Right ventricle myocardium superior (tissue), 1 donor: ENCODE data around the gene STXBP3. TPM values are rescaled to one million over a fixed set of nuclear protein-coding genes. Genes with fewer than 3 reads are reported as not detected.

Experiments used
- ATAC-seq: fragments of 200-7000 bp; cut with Tn5 transposase; one replicate; pipeline ENCODE4 v1.9.1; 2020; ENCODE audit warnings: mild to moderate bottlenecking; ENCODE audit not compliant: poor library complexity
- DNase-seq: peaks from one replicate; pipeline ENCODE4 v3.0.0-alpha.2; 2020
- intact Hi-C: fragments of 100-400 bp; cut with DNase I; formaldehyde crosslinking; loops from one replicate; pipeline ENCODE4 v1.11.2; 2022
- total RNA-seq: library from RNA; stranded (reverse); fragmentation: NEBNext Ultra II Directional; extraction: Animal tissue kit (Norgen Biotek cat#: 25700); gene quantifications from one replicate; pipeline ENCODE4 v1.2.1, GENCODE V29; 2021
- donor health status: DM: no; HTN: yes; CAD: no; lungs with severe emphysema.

Gene STXBP3
- total RNA-seq, 1 donor from 2014 or later, result 23.0 TPM

DNA sequence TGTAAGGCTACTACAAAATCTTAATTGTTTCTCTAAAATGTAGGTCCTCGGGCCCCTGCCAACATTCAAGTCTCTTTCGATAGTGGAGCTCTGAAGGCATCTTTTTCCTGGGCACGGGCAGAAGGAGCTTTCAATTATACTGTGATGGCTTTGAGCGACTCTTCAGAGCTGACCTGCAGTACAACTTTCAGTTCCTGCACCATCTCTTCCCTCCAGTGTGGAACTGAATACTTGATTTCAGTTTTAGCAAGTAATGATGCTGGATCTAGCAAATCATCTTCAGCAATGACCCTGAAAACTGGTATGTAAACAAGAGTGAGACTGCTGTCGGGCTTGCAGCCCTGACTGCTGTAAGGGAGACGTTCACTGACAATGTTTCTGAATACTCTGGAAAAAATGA lies 24.2 kb upstream of the STXBP3 start:
- intact Hi-C loops, result no loop called here
- DNase-seq (no peak), ATAC-seq (no peak)

GRCh38 chr1:108725906-108726305 lies 20.6 kb upstream of the STXBP3 start:
- intact Hi-C loops, result no loop called here
- no peak for ATAC-seq
- no peak for DNase-seq

DNA sequence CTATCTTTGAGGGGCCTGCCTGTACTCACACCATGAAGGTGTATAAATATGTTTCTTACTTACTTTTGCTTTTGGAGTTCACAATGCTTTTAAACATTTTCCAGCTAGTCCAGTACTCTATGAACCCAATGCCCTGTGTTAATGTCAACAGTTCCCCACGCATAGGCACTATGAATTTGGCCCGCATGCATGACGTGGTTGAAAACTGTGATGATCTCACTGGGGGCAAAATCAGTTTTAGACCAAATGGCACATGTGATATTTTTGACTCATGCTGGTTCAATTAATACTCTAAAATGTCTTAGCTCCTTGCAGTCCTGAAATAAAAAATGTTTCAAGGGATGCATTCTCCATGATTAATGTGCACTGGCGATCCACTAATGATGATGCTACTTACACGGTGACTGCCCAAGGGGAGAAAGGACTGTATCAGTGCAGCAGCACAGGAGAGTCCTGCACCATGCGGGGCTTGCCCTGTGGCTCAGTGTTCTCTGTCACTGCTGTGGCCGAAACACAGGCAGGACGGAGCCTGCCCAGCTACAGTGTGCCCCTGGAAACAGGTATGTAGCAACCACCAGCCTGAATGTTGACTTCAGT lies 18.0 kb upstream of the STXBP3 start:
- intact Hi-C loops, result no loop called here
- DNase-seq, result no peak

GRCh38 chr1:108729481-108729880 lies 17.0 kb upstream of the STXBP3 start:
- intact Hi-C loops, result no loop called here
- no peak for DNase-seq
- ATAC-seq, result no peak

More for the DNA sequence above, 18.0 kb upstream of the STXBP3 start:
- ATAC-seq, result no peak

GRCh38 chr1:108732398-108732797 lies 14.1 kb upstream of the STXBP3 start:
- ATAC-seq (no peak), DNase-seq (no peak)
- intact Hi-C loops, result no loop called here

DNA sequence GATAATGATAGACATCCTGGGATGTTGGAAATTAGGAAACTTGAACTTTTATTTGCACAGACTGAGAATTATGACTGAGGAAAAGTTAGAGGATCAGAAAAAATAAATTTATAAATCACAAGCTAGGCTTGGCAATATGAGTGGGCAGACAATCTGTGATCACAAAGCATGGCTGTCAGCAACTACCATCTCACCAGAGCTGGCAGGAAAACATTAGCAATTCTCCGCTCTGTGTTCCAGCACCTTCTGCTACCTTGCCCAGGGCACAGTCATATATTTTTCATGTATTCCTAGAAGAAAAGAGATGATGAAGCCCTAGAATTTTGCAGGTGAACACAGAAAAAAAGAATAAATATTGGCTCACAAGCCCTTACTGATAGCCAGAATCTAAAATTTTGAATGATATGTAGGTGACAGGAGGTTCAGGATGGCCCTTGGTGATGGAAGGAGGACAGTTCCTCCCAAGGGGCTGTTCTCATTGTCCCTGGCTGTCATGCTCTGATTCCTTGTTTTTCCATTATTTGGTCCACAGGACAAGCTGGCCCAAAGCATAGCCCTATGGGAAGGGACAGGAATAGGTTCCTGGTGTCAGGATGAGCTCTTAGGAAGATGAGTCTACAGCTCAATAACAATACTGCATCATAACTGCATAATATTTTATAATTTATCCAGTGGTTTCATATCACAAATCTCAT lies 12.2 kb upstream of the STXBP3 start:
- ATAC-seq, result no peak
- intact Hi-C loops, result no loop called here
- no peak for DNase-seq

GRCh38 chr1:108742253-108742652 lies 4.2 kb upstream of the STXBP3 start:
- intact Hi-C loops, result loop anchor here (10.0 kb wide), 1 partner anchor 47 kb away; the partner anchor contains the start of gene PRPF38B
- DNase-seq (no peak), ATAC-seq (no peak)

GRCh38 chr1:108745980-108746381 lies 493 bp upstream of the STXBP3 start:
- no peak for ATAC-seq
- intact Hi-C loops, result loop anchor here (10.0 kb wide), 1 partner anchor 51 kb away; the partner anchor contains the start of gene PRPF38B
- no peak for DNase-seq

GRCh38 chr1:108747171-108747850 lies 837 bp downstream of the STXBP3 start:
- intact Hi-C loops, result loop anchor here (10.0 kb wide), 1 partner anchor 53 kb away; the partner anchor contains the start of gene PRPF38B
- DNase-seq (peak; percentile 84), ATAC-seq (peak; percentile 82)

DNA sequence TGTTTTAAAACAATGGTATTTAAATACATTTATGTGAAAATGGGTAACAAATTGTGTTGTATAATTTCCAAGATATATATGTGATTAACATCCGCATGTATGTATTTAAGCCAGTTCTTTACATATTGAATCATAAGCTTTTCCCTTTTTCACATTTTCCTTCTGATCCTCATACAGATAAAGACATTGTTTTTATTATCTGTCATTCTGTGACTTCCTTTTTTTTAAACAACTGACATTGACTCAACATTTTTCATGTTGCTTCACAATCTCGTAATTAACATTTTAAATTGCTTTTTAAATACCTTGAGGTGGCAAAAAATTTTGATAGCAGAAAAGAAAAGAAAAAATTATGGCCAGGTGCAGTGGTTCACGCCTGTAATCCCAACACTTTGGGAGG lies 1.4 kb downstream of the STXBP3 start:
- no peak for ATAC-seq
- DNase-seq, result no peak
- intact Hi-C loops, result loop anchor here (10.0 kb wide), 1 partner anchor 53 kb away; the partner anchor contains the start of gene PRPF38B

DNA sequence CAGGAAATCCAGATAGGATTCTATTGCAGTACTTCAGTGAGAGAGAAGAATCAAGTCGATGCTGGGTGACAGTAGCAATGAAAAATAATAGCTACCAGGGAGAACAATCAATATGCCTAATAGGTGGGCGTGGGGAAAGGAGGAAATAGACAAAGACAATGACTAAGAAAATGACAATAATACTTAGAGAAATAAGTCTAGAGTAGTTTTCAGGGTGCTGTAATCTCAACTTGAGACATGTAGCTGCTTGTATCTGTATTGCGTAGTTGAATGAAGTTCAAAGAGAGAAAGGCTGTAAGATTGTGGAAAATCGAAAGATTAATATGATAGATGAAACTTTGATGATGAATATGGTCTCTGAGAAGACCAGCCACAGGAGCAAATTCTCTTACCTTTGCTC lies 2.6 kb downstream of the STXBP3 start:
- DNase-seq (no peak), ATAC-seq (no peak)
- intact Hi-C loops, result loop anchor here (10.0 kb wide), 1 partner anchor 54 kb away; the partner anchor contains the start of gene PRPF38B

DNA sequence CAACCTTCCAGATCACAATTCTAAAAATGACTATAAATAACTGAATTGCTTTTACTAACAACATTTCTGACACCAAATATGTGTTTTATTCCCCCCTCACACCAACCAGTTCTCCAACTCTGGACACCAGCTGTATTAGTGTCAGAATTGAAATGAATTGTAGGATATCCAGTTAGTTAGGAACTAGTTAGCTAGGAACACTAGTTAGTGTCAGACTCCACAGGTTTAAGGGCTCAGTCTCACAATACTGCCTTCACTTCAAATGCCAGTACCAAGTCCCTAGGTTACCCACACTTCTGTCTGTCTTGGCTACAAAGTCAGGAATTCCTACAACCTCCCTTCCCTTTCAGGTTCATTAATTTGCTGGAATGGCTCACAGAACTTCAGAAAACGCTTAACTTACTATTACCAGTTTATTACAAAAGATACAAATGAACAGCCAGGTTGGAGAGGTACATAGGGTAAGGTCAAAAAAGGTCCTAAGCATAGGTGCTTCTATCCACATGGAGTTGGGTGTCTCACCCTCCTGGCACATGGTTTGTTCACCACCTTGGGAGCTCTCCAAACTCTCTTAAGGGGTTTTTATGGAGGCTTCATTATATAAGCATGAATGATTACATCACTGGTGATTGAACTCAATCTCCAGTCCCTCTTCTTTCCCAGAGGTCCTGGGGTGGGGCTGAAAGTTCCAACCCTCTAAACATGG lies 4.2 kb downstream of the STXBP3 start:
- no peak for DNase-seq
- intact Hi-C loops, result no loop called here
- ATAC-seq, result no peak

- ATAC-seq, result no peak
- intact Hi-C loops, result no loop called here
- no peak for DNase-seq
These were observed 6.9 kb downstream of the STXBP3 start for GRCh38 chr1:108753363-108753762.

DNA sequence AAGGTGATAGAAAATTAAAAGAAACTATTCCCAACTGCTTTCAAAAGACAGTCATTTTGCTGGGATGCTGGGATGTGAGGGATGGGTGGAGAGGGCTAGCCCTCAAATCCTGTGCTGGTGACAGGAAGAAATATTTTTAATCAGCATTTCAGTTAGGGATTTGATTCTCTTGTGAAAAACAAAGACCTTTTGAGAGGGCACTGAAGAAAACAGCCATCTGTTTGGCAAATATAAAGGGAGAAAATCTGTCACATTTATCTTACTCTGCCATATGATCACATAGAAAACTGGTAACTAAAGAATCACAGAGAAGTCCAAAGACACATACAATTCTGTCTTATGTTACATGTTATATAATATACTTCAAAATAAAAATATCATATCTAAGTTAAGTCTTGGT lies 12.3 kb downstream of the STXBP3 start:
- intact Hi-C loops, result no loop called here
- ATAC-seq (no peak), DNase-seq (no peak)

GRCh38 chr1:108767115-108767514 lies 20.6 kb downstream of the STXBP3 start:
- intact Hi-C loops, result no loop called here
- no peak for DNase-seq
- ATAC-seq, result no peak

GRCh38 chr1:108767708-108768107 lies 21.2 kb downstream of the STXBP3 start:
- intact Hi-C loops, result no loop called here
- DNase-seq (no peak), ATAC-seq (no peak)

DNA sequence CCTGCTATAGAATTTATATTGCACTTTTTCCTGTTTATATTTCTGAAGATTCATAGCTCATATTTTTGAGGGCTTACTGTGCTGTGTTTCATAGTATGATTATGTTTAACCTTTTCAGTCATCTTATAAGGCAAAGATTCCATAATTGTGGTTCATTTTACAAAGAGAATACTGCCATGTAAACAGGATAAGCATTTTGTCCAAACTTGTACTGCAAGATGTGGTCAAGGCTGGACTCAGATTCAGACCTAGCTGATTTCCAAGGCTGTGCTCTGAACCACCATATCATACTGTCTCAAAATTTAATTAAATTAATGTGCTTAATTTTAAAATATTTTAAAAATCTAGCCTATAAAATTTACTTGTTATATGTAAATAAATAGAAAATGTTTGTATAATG lies 31.4 kb downstream of the STXBP3 start:
- no peak for ATAC-seq

GRCh38 chr1:108779455-108779854 lies 33.0 kb downstream of the STXBP3 start:
- intact Hi-C loops, result no loop called here
- ATAC-seq, result no peak
- no peak for DNase-seq

More for the DNA sequence above, 31.4 kb downstream of the STXBP3 start:
- no peak for DNase-seq
- intact Hi-C loops, result no loop called here

- intact Hi-C loops, result no loop called here
These were observed 34.6 kb downstream of the STXBP3 start for GRCh38 chr1:108780937-108781574.

More at GRCh38 chr1:108780937-108781574, 34.6 kb downstream of the STXBP3 start:
- ATAC-seq (no peak), DNase-seq (no peak)
